Stromal cell of bone marrow (primary cell): ENCODE results near the gene KRT40.
"Not testable (repeated sequence)": the region's sequence is repeated elsewhere in the genome, so short reads cannot be mapped to it uniquely, and the experiment has no call there.

Source experiments
- DNase-seq: peaks from one replicate; pipeline ENCODE4 v3.0.0-alpha.2; 2012; ENCODE audit warnings: low read depth

Gene KRT40

DNA sequence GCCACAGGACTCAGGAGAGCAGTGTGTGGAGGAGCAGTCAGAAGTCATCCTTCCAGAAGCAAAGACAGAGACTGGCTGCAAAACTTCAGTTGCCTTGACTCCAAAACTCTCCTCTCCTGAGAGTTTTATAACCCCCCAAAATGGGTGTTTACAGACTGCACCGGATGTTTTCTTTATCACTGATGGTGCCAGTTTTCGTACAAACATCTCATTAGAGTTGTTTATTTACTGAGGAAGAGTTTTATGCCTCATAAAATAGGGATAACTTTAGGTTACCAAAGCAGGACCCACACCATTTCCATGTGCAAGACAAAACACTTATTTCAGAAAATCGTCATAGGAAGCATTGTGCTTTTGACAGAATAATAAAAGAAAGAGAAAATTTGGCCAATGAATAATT lies at the start of gene KRT40:
TSS of gene KRT40 (minus strand) at position 101 of the 400 bp plus-strand sequence. CDS start at position 48, 53 bp downstream.
- no peak for DNase-seq

DNA sequence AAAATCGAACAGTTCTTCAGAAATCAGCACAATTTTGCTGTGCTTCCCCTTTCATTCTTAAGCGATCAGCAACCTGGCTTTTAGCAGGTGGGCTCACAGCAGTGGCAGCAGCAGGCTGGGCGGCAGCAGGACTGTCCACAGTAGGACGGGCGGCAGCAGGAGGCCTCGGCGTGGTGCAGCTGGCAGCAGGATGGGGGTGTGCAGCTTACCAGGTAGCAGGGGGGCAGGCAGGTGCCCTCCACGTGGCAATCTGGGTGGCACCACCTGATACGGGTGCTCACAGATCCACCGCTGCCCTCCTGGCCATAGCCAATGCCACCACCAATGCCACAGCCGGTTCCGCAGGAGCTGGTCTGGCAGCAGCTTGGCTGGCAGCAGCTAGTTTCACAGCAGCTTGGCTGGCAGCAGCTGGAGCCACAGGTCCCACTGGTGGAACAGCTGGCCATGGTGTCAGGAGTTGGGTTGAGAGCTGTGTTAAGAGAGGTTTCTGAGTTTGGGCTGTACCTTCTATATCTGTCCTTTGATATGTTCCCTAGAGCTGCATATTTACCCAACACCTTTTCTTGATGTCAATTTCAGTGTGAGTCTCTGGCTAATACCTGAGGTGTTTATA lies 45.6 kb upstream of the KRT40 start, which contains the start of gene KRTAP1-4:
TSS of gene KRTAP1-4 (minus strand) at position 563 of the 613 bp plus-strand sequence. CDS start at position 446, 117 bp downstream.
- no peak for DNase-seq

DNA sequence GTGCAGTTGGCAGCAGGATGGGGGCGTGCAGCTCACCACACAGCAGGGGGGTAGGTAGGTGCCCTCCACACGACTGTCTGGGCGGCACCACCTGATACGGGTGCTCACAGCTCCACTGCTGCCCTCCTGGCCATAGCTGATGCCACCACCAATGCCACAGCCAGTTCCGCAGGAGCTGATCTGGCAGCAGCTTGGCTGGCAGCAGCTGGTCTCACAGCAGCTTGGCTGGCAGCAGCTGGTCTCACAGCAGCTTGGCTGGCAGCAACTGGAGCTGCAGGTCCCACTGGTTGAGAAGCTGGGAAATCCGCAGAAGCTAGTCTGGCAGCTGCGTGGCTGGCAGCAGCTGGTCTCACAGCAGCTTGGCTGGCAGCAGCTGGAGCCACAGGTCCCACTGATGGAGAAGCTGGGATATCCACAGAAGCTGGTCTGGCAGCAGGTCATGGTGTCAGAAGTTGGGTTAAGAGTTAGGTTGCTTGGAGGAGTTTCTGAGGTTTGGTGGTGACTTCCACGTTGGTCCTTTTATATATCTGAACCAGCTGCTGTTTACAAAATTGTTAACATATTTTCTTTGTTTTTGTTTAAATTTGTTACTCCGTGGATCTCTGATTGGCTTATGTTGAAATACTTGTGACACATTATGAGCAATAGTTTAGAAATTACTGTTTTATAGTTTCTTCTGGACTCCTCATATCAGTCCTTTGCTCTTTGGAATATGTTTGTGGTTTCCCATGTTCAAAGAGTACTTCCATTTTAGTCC lies 42.8 kb upstream of the KRT40 start, which contains the start of gene KRTAP1-5:
TSS of gene KRTAP1-5 (minus strand) at position 494 of the 757 bp plus-strand sequence. CDS start at position 441, 53 bp downstream.
- peak; percentile 70 for DNase-seq

DNA sequence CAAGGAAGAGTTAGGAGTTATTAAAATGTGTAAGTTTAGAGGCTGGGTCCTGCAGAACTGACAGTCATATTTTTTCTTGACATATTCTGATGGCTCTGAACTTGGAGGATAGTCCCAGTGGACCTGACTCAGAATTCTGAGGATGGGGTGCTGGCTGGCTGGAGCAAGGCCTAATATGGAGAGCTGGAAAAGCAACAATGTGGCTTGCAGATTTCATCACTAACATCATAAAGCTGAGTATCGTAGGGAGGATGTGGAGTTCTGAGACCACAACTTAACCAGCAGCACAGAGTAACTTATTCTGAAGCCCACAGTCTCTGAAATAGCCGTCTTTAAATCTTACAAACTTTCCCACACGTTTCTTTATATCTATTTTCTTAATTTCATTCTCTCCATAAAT lies 40.6 kb upstream of the KRT40 start:
- peak; percentile 71 for DNase-seq

DNA sequence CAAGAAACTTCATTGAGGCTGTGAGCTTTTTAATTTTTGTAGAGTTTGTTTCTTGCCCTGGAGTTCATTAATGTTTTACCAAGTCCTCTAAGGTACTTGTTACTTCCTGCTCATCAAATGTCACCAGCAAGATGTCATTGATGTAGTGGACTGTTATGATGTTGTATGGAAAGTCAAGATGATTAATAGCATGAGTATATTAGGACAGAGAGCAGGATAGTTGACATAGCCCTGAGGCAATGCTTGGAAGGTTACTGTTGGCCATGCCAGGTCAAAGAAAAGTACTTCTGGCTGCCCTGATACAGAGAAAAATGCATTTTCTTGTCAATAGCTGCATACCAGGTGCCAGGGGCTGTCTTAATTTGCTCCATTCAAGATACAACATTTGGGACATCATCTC lies 36.2 kb upstream of the KRT40 start:
- DNase-seq = no peak

GRCh38 chr17:41019415-41019814 lies 35.3 kb upstream of the KRT40 start:
- DNase-seq = no peak

DNA sequence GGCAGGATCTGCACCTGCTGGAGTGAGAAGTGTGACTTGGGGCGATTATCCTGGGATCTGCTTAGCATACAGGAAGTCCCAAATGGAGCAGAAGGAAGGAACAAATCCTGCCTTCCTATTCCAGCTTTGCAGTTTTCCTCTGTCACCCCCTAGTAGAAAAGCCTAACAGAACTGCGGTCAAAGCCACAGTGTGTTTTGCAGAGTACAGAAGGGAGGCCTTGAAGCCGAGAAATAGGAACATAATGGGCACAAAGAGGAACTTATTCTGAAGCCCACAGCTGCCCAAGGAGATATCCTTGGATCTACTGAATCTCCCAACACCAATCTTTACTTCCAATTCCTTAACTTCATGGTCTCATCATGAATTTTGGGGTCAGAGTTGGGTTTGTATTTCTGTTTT lies 34.4 kb upstream of the KRT40 start:
- DNase-seq = no peak

DNA sequence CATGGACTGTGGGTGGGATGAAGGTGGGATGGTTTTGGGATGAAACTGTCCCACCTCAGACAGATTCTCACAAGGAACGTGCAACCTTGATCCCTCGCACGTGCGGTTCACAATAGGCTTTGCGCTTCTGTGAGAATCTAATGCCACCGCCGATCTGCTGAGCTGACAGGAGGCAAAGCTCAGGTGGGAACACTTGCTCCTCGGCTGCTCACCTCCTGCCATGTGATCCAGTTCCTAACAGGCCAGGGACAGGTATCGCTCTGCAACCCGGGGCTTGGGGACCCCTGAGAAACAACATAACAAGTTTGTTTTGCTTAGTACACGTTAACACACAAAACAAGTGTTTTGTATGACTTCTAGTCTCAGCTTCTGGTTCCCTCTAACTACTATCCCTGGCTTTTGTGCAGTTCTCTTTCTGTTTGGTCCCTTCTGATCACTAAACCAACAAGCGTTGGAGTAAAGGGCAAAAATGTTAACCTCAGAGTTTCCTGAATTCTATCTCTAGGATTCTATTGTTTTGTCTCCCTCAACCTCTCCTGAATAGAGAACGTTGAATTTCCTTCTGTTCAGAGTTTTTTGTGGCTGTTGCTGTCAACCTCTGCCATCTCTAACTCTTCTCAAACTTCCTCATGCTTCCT lies 32.6 kb upstream of the KRT40 start:
- no peak for DNase-seq

GRCh38 chr17:41015454-41015853 lies 31.3 kb upstream of the KRT40 start:
- DNase-seq = no peak

- DNase-seq = peak; percentile 51
Measured at GRCh38 chr17:41013606-41014005, 29.5 kb upstream of the KRT40 start.

GRCh38 chr17:41013181-41013580 lies 29.1 kb upstream of the KRT40 start:
- no peak for DNase-seq

GRCh38 chr17:41012326-41013120 lies 28.4 kb upstream of the KRT40 start:
- no peak for DNase-seq

GRCh38 chr17:41010441-41010840 lies 26.3 kb upstream of the KRT40 start:
- DNase-seq = no peak

DNA sequence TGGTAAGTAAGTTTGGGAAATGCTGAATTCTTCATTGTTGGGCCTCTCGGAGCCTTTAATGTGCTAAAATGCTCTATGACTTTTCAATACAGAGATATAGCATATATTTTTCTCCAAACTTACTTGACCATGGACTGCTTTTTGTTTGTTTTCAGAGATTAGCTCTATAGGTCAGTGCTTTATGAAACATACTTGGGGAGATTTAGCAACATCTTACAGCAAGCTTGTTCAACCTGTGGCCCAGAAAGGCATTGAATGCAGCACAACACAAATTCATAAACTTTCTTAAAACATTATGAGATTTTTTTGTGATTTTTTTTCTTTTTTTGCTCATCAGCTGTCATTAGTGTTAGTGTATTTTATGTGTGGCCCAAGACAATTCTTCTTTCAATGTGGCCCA lies 25.8 kb upstream of the KRT40 start:
- DNase-seq = no peak

GRCh38 chr17:41009301-41009760 lies 25.2 kb upstream of the KRT40 start:
- DNase-seq = no peak

DNA sequence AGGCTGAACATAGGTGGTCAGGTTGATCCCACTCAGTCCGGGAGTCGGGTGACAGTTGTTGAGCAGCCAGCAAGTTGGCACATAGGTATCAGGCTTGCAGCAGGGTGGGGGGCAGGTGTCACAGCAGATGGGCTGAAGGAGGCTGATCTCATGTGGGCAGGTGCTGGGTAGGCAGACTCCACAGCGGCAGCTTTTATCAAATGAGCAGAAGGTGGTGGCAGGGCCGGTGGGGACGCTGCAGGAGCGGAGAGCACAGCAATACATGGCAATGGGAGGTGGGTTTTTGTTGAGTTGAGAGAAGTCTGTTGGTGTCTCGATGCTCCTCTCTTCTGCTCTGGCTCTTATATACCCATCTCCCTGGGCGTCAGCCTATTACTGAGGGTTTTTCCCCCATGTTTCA lies 24.7 kb upstream of the KRT40 start, which contains the start of gene KRTAP3-1:
TSS of gene KRTAP3-1 (minus strand) at position 318 of the 400 bp plus-strand sequence. CDS start at position 264, 54 bp downstream.
- no peak for DNase-seq

DNA sequence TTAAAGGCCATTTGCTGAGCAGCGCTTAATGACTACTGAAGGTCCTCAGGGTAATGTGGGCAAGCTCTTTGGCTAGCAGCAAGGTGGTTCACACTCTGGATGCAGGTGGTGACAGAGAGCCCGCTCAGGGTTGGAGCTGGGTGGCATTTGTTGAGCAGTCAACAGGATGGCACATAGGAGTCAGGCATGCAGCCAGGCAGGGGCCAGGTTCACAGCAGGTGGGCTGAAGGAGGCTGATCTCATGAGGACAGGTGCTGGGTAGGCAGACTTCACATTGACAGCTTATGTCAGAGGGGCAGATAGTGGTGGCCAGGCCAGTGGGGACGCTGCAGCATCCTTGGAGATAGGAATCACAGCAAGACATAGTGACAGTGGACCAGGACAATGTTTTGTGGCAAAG lies 20.3 kb upstream of the KRT40 start:
- no peak for DNase-seq

DNA sequence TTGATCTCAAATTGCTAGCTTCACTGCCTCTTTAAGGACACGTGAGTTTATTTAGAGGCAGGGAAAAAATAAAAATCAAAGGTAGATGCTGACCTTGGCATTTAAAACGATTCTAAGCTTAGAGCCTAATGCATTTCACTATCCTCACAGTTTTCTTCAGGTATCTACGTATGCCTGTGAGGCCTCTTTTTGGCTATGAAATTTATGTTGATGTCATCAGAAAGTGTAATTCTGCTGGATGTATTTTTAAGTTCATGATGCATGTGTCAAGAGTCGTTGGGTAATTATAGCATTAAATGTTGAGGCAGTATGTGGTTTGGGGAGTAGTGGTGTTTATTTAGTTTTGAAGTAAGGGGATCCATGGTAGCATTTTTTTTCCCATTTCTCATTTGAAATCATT lies 19.8 kb upstream of the KRT40 start:
- DNase-seq = no peak

GRCh38 chr17:41002814-41003213 lies 18.7 kb upstream of the KRT40 start:
- no peak for DNase-seq

GRCh38 chr17:41001795-41002194 lies 17.7 kb upstream of the KRT40 start:
- DNase-seq = no peak

DNA sequence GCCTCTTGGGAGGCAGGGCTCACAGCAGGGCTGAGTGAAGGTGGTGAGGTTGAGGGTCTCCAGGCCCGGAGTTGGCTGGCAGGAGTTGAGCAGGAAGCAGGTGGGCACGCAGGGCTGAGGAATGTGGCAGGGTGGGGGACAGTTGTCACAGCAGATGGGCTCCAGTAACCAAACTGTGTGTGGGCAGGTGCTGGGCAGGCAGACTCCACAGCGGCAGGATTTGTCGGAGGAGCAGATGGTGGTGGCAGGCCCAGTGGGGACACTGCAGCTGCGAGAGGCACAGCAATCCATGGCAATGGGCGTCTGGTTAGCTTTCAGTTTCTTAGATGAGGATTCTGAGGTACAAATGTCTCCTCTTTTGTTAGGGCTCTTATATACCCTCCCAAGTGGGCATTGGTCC lies 15.4 kb upstream of the KRT40 start, which contains the start of gene KRTAP3-2:
TSS of gene KRTAP3-2 (minus strand) at position 344 of the 400 bp plus-strand sequence. CDS start at position 291, 53 bp downstream.
- DNase-seq = not testable (repeated sequence)

- no peak for DNase-seq
Measured at GRCh38 chr17:40997361-40997760, 13.2 kb upstream of the KRT40 start.
